ENCODE results near the gene OTUB2.

The OTUB2 gene
- 0.62 to 0.67 reads per million in 2 donors for total RNA-seq

DNA sequence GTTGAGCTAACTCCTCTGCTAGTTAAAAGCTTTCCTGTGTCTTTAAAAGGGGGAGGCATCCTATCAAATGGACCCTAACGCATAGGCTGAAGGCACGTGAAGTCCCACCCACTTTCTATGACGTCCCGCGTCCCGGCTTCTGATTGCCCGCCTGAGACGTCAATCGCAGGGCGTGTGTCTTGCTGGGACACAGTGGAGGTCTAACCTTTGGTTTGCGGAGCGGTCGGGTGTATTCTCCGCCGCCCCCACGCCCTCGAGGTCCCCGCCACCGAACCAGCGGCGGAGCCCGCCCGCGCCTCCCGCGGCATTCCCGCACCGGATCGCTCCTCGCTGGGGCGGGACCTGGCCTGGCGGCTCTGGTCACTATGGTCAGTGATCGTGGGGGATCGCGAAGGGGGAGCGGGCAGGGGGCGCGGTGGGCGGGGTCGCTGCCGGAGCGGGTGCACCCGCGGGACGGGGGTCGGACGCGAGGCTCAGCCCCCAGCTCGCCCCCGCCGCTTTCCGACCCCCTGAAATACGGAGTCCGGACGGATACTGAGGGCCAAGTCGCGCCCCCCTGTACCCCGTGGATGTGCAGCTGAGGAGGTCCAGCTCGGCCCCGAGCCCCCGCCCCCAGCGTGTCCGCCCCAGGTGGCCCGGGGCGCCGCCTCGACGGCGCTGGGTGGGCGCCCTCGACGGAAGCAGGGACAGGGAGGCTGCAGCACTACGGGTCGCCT, at the start of gene OTUB2:
Gene OTUB2, plus strand, starts transcription at position 168 of the 716 bp plus-strand sequence. Its CDS starts 198 bp downstream, at position 366.
- peak; percentile 76 to 99 (median 92) for DNase-seq

DNA sequence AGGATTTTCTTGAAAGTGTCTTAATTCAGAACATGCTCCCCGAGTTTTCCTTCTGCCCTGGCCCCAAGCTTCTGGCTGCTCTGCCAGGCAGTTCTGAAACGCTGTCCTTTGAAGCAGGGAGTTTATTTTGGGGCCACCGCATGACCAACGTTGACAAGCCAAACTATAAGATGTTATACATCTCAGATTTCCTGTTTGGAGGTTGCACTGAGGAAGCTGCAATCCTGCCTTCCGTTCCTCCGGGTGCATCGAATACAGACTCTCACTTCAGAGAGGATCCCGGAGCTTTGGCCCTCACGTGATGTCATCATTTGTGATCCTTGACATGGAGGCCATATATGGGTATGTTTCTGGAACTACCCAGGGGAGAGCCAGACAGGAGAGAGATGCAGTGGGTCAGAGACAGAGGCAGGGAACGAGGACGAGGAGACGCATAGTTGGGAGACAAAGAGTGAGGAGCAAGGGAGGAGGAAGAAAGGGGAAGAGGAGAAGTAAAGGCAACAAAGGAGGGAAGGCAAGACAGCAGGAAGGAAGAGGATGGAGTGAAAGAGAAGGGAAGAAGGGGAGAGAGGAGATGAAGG, 49.6 kb upstream of the OTUB2 start, which contains the start of gene ASB2:
Gene ASB2, minus strand, starts transcription at position 94 of the 581 bp plus-strand sequence. CDS start 12,031 bp downstream, outside the sequence.
- peak in 1 of 5 experiments; percentile 80 for DNase-seq

DNA sequence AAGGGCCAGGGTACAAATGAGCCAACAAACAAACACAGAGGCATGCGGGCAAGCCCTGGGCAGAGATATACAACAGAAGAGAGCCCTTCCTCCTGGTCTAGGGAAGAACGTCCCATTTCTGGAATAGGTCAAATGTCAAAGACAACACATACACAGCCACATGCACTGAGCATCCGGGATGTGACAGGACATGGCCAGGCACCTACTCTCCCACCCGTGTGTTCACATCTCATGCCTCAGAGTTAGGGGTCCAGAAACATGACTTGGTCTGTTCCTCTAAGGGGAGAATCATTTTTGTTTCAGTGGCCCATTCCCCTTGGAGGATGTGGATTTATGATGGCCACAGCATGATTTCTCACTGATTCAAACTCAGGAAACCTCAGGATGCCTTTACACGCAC, 49.0 kb upstream of the OTUB2 start:
- DNase-seq, result no peak

DNA sequence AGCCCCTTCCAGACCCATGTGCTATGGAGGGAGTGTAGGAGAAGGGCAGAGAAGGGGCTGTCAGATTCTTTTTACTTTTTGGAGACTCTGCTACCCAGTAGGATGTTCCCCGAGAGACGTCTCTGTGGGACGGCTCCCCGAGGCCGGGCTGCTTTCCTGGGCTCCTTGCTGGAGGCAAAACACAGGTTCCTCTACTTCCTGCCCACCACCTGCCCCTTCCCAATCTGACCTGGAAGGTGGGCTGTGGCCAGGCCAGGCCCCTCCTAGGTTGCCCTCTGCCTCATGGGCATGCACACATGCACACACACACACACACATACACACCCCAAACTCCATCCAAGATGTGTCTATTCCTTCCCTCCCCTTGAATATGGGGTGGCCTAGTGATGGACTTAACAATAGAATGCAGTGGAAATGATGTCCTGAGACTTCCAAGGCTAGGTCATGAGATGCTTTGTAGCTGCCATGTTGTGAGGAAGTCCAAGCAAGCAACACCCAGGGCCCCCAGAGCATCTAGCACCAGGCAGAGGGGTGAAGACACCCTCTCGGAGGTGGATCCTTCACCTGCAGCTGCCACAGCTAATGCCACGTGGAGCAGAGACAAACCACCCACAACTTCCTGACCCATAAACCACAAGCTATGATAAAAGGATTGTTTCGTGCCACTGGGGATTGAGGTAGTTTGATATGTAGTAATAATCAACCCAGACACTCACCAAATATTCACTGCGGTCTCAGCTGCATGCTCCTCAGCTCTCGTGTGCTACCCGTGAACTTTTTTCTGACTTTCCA, 48.2 kb upstream of the OTUB2 start:
- DNase-seq, result peak in 4 of 5 experiments; percentile 59 to 99 (median 76)

DNA sequence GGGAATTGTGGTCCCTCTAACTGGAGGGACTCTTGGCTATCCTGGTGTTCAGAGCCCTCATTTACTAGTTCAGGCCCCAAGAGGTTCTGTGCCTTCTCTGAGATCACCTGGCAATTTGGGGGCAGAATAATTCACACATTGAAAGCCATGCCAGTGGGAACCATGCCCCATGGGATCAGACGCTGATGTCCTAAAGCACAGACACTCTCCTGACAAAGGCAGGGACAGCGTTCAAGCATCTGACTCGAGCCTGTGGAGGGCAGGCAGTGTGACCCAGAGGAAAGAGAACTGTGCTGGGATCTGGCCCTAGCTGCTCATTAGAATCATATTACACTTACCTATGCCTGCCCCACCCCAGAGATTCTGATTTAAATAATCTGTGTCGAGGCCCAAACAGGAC, 47.4 kb upstream of the OTUB2 start:
- DNase-seq, result no peak

DNA sequence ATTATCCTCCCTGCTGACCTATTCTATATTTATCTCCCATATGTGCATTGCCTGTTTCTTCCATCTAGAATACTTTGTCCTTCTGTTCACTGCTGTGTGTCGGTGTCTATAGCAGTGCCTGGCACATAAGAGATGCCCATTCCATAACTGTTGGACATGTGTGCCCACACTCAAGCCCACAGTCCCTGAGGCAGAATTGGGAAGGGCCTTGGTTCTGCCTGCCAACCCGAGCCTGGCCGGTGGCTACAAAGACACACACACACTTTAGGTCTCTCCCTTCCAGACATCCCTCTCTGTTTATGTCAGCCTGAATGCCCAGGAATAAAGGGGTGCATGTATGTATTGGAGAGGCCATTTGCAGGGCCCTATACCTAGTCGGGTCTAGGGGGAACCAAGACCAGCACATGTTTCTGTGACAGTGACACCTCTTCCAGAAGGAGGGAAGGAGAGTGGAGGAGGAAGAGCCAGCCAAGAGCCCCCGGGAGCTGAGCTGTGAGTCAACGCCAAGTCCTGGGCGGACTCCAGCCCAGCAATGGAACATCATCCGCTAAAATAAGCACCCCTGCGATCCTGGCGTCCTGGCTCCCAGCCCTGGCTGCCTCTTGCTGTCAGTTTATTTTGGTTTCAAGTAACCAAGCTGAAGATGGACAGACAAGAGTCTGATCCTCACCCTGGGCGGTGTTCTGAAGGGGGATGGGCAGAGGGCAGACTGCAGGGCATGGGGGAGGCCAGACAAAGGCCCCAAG, 45.5 kb upstream of the OTUB2 start:
- DNase-seq, result no peak

- no peak for DNase-seq
Observed at GRCh38 chr14:93981316-93982229, 44.6 kb upstream of the OTUB2 start.

- no peak for DNase-seq
Observed at GRCh38 chr14:93982230-93983007, 43.7 kb upstream of the OTUB2 start.

GRCh38 chr14:93984070-93984469, 42.1 kb upstream of the OTUB2 start:
- DNase-seq, result no peak

- DNase-seq, result peak in 1 of 5 experiments; percentile 42
Observed at GRCh38 chr14:93984987-93985410, 41.1 kb upstream of the OTUB2 start.

- no peak for DNase-seq
Observed at GRCh38 chr14:93986955-93987354, 39.2 kb upstream of the OTUB2 start.

DNA sequence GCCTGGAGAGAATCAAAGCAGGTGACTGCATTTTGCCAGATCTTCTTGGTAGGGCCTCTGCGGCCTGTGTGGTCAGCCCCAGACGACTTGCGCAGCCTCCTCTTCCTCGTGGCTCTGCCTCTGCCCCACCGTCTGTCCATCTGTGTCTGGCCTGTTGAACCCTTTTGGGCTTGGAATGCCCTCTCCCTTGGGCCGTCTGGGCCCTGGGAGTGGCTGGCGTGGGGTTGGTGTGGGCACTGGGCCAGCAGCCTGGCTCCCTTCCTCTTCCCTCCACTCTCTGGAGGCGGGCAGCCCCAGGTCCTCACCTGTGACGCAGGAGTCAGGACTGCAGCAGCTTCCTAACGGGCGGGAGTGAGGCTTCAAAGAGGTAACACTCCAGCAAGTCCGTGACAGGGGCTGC, 38.8 kb upstream of the OTUB2 start:
- DNase-seq, result no peak

- no peak for DNase-seq
Observed at GRCh38 chr14:93987815-93988476, 38.2 kb upstream of the OTUB2 start.

DNA sequence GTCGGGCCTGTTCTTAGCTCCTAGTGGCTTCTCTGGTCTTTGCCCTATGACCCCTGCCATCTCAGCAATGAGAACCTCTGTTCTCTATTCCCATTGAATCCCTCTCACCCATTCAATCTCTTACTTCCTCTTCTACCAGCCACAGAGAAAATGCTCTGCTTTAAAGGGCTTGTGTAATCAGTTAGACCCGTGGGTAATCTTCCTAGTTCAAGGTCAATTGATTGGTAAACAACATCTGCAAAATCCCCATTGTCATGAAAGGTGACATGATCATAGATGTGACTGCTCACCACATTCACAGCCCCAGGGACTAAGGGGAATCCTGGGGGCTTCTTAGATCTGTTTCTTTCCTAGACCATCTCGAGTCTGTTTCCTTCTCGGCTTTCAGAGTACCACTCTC, 36.2 kb upstream of the OTUB2 start:
- DNase-seq, result no peak

- no peak for DNase-seq
Observed at GRCh38 chr14:93991212-93991611, 34.9 kb upstream of the OTUB2 start.

DNA sequence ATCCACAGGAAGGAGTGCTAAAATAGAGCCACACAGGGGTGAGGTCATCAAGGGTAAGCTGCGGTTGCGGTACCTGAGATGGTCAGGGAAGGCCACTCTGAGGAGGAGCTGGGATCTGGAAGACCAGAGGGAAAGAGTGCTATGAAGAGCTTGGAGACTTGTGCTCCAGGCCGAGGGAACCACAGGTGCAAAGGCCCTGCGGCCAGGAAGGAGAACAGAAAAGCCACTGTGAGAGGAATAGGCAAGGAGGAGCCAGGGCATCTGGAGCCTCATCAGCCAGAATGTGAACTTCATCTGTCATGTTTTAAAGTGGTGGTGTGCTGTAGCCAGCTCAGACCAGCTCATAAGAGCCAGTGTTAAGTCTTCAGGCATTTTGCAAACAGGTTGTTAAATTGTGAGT, 34.5 kb upstream of the OTUB2 start:
- DNase-seq, result no peak

DNA sequence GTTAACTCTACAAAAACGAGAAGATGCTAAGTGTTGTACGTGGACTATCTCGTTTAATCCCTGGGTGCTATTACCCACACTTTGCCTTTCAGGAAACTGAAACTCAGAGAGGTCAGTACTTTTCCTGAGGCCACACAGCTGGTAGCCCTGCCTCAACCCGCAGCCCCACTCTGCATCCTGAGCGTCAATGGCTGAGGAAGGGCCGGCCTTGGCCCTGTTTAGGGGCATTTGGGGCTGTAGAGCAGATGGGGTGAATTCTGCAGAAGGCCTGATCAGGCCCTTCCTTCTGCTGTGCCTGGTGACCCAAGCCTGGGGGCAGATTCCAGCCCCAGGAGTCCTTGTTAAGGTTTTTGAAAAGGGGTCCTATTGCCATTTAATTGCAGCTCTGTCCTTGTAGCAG, 32.8 kb upstream of the OTUB2 start:
- no peak for DNase-seq

GRCh38 chr14:93994919-93995682, 31.0 kb upstream of the OTUB2 start:
- peak in 2 of 5 experiments; percentile 47 to 54 for DNase-seq

- DNase-seq, result no peak
Observed at GRCh38 chr14:93996130-93996695, 29.9 kb upstream of the OTUB2 start.
